Stimulated activated CD8-positive, alpha-beta memory T cell treated with anti-CD3 and anti-CD28 coated beads, Interleukin-4, amount 100 ng/mL, for 48 hours (primary cell): ENCODE results near the gene NSMCE1.
A peak's percentile ranks its signal among the peaks of the same experiment; 100 is the strongest.

Experiments
- DNase-seq: peaks from one replicate; pipeline ENCODE4 v3.0.0-alpha.2; 2020

NSMCE1 gene

GRCh38 chr16:27302126-27302525 is 33.6 kb upstream of the NSMCE1 start:
- DNase-seq: no peak

GRCh38 chr16:27301236-27301861 is 32.8 kb upstream of the NSMCE1 start:
- no peak for DNase-seq

- no peak for DNase-seq
These were observed 29.6 kb upstream of the NSMCE1 start for GRCh38 chr16:27298132-27298531.

GRCh38 chr16:27293343-27293742 is 24.8 kb upstream of the NSMCE1 start:
- peak; percentile 9 for DNase-seq

- peak; percentile 16 for DNase-seq
These were observed 23.2 kb upstream of the NSMCE1 start for GRCh38 chr16:27291722-27292240.

GRCh38 chr16:27291106-27291505 is 22.5 kb upstream of the NSMCE1 start:
- DNase-seq: no peak

- DNase-seq: peak; percentile 26
These were observed 22.0 kb upstream of the NSMCE1 start for GRCh38 chr16:27290562-27290961.

- DNase-seq: peak; percentile 28
These were observed 21.1 kb upstream of the NSMCE1 start for GRCh38 chr16:27289669-27290068.

GRCh38 chr16:27288313-27288712 is 19.7 kb upstream of the NSMCE1 start:
- DNase-seq: peak; percentile 12

- peak; percentile 20 for DNase-seq
These were observed 19.3 kb upstream of the NSMCE1 start for GRCh38 chr16:27287887-27288286.

- DNase-seq: peak; percentile 18
These were observed 18.7 kb upstream of the NSMCE1 start for GRCh38 chr16:27287051-27287811.

- peak; percentile 23 for DNase-seq
These were observed 17.9 kb upstream of the NSMCE1 start for GRCh38 chr16:27286451-27286850.

- DNase-seq: peak; percentile 53
These were observed 17.2 kb upstream of the NSMCE1 start for GRCh38 chr16:27285676-27286196.

GRCh38 chr16:27284865-27285675 is 16.5 kb upstream of the NSMCE1 start:
- DNase-seq: peak; percentile 28

- peak; percentile 32 for DNase-seq
These were observed 12.7 kb upstream of the NSMCE1 start for GRCh38 chr16:27281243-27281642.

GRCh38 chr16:27275394-27275793 is 6.8 kb upstream of the NSMCE1 start:
- DNase-seq: no peak

- peak; percentile 36 for DNase-seq
These were observed 5.9 kb upstream of the NSMCE1 start for GRCh38 chr16:27274424-27274874.

GRCh38 chr16:27273670-27274423 is 5.3 kb upstream of the NSMCE1 start:
- peak; percentile 74 for DNase-seq

GRCh38 chr16:27273330-27273669 is 4.7 kb upstream of the NSMCE1 start:
- DNase-seq: peak; percentile 29

GRCh38 chr16:27272697-27273096 is 4.1 kb upstream of the NSMCE1 start:
- peak; percentile 24 for DNase-seq

- DNase-seq: no peak
These were observed 3.5 kb upstream of the NSMCE1 start for GRCh38 chr16:27272076-27272475.

GRCh38 chr16:27270349-27270748 is 1.8 kb upstream of the NSMCE1 start:
- DNase-seq: peak; percentile 57
